Stimulated activated CD4-positive, alpha-beta T cell treated with anti-CD3 and anti-CD28 coated beads, Interleukin-4, amount 100 ng/mL, for 48 hours (primary cell): Measurements from ENCODE around the gene MAL.

Experiments used
- DNase-seq, 2 donors: peaks; one replicate each; pipeline ENCODE4 v3.0.0-alpha.2; 2020; ENCODE audit warnings: low read depth in 2 of 2

The MAL gene

DNA sequence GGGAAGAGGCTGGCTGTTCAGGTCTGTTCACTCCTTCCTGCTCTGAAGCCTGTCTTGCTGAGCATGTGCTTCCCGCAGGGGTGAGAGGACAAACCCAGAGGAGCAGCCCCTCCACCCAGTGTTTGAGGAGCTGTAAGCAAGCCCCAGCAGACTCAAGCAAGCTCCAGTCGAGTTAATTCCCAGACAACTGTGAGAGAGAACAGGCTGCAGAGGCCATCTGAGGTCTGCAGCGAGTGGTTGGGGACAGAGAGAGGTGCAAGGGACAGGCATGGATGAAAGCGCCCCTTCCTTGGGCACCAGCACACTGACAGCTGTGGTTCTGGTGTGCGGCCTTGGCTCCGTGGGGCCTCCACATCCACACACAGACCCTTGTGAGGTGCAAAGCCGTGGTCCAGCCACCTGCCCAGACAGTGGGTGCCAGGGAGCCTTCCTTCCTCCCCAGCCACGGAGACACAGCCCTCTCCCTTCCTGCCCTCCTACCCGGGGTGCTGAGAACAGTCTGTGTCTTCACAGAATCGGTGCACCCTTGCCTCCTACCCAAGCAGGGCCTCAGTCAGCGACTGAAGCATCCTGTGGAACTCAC, 36.2 kb downstream of the MAL start:
- no peak for DNase-seq

DNA sequence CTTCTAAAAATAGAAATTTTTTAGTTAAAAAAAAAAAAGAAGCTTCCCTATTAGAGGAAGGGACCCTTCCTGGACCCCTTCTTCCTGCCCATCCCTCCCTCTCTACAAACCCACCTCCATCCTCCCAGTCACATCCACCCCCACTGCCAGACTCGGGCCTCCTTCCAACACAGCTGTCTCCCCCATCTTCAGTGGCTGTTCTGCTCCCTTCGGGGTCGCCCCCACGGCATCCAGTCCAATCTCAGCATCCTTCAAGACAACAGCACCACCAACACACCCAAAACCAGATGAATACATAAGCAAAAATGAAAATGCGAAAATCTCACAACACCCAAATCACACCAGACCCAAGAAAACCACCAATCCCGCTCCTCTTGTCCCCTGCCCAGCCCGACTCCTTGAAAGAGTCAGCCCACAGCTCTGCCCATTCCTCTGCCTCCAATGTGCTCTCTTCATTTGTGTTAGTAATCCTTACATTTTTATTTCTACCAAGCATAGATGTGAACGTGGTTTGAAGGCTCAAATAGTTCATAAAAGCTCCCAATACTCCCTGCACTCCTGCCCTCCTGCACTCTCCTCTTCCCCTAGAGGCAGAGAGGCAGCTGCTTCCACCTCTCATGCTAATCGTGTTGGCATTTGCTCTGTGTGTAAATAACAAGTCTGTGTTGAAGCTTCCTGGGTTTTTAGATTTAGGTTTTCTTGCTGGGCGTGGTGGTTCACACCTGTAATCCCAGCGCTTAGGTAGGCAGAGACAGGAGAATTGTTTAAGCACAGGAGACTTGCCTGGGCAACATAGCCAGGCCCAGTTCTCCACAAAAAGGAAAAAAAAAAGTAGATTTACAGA, 37.0 kb downstream of the MAL start:
- no peak for DNase-seq

DNA sequence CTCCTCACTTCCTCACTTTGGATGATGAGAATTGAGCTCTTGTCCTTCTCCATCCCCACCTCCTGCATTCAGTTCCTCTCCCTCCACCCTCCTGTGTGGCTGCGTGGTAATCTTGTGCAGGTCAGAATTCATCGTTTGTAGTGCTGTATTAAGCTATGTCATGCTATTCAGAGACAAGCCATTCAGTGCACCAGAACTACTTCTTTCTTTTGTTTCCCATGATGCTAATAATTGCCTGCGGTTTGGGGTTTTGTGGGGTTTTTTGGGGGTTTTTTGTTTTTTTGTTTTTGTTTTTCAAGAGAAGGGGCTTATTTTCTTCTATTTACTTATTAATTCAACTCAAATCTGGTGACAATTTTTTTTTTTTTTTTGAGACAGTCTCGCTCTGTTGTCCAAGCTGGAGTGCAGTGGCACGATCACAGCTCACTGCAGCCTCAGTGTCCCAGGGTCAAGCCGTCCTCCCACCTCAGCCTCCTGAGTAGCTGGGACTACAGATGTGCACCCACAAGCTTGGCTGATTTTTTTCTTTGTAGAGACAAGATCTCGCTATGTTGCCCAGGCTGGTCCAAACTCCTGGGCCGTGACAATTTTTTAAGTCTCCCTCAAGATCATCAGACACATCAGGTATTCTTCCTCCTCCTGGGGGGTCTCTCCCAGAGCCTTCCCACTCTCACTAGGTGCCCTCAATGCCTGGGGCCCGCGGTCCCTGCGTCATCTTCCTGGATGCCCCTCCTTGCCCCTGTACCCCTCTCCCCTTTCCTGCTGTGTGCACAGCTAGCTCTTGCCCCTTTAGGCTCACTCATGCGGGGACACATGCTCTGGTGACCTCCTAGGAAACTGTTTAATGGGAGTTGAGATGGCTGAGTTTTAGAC, 37.8 kb downstream of the MAL start:
- no peak for DNase-seq

DNA sequence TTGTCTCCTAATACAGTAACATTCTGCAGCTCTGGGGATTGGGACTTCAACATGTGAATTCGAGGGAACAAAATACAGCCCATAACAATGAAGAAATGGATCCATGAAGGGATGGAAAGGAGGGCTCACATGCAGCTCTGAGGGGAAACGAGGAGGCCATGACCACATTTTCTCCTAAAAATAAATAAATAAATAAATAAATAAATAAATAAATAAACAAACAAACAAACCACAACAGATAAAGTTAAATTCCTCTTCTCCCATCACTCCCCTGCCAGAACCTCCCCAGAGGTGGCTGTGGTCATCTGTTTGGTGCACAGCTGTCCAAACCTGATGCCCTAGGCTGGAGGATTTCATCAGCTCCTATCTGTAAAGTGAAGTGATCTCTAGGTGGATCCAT, 42.7 kb downstream of the MAL start:
- no peak for DNase-seq

DNA sequence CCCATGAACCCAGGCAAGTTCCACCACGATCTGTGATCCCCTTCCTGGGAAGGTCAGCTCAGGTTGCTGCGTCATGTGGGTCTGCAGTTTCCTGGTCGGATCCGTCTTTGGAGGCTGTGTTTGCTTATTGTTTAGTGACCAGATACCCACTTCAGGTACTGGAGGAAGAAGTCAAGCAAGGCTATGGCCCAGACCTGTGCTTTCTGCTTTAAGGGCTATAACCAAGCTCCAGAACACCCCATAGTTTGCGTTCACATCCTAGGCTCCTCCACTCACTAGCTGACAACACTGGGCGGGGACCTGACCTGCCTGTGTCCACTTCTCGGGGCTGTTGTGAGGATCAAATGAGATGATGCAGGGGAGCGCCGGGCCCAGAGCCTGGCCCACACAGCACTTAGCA, 44.0 kb downstream of the MAL start:
- DNase-seq, result no peak

DNA sequence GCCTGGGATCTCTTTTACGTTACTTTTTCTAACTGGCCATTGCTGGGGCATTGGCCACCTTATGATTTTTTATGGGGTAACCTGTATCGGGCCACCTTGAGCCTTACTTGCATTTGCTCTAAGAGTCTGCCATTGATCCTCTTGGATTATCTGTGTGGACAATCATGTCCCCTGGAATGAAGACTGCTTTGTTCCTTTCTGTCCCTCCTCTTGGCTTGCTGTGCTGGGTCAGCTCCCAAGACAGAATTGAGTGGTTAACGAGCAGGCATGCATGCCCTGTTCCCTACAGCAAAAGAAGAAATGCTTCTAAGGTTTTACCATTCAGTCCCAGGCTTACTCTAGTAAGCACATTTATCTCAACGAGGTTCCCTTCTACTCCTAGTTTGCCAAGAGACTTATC, 46.3 kb downstream of the MAL start:
- DNase-seq, result no peak

DNA sequence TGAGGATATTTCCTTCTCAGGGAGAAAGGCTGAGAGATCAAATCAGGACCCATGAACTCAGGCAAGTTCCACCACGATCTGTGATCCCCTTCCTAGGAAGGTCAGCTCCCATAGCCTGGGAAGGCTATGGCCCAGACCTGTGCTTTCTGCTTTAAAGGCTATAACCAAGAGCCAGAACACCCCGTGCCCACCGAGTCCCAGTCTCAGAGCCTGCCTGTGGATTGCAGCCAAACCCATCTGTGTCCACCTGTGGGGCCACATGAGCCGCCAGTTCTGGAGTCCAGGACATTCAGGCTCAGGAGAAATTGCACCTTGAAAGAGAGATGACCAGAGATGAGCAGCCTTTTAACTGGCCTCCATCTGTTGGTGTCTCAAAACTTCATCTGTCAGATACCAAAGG, 46.9 kb downstream of the MAL start:
- no peak for DNase-seq

DNA sequence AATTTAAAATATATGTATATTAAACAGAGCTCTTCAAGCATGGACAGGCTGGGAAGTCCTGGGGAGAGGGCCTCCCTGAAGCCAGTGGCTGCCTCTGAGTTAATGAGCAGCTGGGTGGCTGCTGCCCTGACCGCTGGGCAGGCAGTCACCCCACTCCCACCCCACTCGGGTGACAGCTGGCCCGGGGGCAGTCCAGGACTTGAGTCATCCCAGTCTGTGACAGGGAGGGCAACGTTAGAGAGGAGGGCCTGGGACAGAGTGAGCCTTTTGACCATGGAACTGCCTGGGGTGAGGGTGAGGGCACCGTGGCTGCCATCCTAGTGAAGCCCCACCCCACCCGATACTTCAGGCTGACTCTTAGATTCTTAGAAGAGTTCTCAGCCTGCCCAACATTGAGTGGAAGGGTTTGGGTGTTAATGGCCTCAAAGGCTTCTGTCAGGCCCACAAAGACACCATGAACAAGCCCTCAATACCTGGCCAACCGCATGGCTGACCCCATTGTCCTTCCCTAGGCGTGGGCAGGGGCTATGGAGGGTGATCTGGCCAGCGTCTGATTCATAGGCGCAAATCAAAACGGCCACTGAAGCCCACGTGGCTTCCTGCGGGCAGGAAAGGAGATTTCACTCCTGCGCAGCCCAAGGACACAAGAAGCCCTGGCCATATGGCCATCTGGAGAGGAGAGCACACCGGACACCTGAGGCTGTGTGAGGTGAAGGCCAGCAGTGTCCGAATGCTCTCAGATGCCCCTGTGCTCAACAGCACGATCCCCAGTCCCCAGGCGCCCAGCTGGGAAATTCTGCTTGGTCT, 48.6 kb downstream of the MAL start:
- DNase-seq, result no peak

DNA sequence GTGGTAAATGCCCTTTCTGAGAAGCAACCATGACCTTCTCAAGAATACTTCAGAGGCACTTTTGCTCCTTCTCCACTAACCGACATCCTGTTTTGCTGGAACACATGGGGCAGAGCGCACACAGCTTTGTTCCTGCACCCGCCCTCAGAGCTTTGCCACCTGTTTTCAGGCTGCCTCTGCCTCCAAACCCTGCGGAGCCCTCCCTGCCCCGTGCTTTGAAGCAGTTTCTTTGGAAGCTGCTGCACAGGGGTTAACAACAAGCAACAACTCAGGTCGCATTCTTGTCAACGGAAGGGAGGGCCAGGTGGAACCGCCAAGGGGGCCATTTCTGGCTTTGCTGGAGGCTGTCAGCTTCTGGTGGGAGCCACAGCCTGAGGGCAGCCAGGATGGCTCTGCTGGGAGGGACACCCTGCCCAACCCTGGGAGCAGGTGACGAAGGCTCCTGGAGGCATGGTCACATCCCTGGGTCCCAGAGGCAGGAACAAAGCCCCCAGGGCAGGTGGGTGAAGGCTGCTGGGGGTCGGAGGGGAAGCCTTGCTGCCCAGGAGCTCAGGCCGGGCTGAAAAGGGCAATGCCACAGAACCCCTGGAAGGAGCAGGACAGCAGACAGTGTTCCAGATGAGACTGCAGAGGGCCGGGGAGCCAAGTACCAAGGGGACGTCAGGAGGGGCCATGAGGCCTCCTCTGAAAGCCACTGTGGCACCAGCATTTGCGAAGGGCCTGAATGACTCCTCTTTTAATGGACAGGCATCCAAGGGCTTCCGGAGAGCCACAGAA, 49.3 kb downstream of the MAL start:
- peak; percentile 43 to 57 for DNase-seq

DNA sequence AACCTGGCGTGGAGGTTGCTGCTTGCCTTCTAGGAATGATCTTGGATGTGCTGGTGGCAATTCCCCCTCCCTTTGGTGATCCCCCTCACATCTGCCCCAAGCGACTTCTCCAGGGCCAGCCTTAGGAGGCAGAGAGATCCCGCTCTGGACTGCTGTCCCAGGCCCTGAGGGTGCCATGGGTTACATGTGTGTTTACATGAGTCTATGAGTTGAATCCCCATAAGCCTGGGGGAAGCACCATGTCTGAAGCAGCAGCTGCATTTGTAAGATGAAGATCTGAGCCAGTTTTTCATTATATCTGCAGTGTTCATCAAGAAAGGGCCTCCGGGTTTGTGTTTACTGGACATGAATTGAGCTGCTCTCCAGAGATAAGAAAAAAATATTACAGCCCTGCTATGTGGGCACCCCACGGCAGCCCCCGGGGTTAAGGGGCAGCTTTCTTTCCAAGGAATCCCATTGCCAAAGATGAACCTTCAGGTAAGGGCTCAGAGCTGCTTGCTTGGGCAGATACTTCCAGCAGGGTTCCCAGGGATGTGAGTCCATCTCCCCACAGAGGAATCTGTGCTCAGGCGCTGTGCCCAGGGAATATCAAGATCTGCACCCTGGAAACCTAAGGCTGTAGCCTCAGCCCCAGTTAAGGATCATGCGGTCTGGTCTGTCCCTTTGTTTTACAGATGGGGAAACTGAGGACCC, 50.1 kb downstream of the MAL start:
- no peak for DNase-seq

DNA sequence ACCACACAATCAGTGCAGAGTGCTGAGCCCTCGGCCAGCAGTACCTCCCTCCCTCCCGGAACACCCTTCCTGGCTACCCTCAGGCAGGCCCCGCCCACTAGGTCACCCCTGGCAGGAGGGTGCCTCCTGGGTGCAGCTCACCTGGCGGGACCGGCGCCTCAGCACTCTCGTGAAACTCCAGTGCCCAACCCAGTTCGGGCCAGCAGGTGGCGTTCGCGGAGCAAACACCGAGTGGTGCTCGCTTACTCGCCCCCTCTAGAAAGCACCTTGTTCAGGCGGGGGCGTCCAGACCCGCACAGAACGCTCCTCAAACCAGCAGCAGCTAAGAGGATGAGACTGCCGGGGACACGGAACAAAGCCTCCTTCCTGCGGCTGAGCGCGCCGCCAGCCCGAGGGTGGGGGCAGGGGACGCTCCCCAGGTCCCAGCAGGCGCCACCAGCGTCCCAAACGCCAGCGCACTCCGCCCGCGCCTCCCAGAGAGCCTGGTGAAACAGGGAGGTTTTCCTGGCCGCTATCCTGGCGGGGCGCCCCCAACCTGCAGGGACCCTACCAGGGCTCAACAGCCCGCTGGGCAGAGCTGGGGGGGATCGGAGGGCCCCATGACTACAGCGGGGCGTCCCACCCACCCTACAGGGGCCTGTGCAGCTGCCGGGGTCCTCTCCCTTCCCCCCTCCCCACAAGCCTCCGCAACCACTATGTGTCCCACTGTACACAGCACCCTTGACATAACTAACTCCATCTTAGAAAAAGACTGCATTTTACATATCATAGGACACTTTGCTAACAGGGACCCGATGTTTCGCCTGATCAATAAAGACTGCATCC, 51.4 kb downstream of the MAL start:
- DNase-seq, result peak; percentile 87 to 93

DNA sequence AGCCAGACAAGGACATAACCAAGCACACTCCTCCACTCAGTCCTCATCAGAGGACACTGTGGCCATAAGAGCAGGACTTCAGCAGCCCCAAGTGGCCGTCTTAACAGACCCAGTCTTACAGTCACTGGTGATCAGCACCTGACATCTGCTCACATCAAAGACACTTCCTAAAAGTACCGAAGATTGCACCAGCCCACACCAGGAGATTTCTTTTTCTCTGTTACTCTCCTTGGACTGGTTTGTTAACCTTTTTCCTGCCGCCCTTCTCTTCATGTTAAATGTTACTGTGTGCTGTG, 52.0 kb downstream of the MAL start:
- DNase-seq, result no peak

DNA sequence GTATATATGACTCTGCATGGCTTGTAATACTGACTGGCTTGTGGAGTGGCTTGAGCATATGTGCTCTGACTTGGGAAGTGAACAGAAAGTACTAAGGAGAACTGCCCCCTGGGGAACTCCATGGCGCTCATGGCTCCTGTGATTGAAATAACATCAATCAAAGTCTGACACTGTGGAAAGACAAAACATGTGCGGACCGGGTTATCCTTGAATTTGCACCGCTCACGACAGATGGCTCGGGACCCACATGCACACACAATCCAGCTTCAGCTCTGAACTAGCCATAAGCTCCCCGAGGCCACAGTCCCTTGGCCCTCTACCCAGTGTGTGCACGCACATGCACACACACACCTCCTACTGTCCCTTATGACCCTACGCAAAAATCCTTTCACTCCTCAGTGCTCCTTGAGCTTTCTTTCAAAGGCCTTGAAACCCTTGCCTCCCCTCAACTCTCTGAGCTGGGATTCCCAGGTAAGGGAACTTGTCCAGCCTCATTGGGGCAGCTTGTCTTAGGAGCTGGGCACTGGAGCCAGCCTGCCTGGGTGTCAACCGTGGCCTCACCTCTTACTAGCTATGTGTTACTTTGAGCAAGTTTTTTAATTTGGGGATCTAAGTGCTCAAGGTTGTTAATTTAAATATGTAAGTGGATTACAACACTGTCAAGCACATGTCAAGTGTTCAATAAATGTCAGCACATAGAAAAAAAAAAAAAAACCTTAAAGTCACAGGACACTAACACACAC, 52.5 kb downstream of the MAL start:
- no peak for DNase-seq

DNA sequence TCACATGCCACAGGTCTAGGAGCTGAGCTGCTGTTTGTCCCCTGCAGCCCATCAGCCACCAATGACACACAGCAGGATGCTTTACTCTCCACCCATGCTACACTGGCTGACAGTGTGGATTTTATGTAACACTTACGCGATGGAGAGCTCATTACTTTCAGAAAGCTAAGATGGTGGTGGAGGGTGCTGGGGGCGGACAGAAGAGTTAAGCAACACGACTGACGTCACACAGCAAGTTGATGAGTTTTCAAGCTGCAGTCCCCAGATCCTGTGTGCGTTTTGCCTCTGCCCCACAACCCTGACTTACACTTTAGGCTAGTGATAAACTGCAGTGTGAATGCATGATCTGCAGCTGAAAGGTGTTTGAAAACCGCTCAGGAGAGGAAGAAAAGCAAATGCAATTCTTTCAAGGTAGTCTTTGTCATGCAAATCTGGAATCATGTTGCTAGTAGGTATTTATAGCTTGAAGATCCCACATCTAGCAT, 53.7 kb downstream of the MAL start:
- DNase-seq, result no peak

DNA sequence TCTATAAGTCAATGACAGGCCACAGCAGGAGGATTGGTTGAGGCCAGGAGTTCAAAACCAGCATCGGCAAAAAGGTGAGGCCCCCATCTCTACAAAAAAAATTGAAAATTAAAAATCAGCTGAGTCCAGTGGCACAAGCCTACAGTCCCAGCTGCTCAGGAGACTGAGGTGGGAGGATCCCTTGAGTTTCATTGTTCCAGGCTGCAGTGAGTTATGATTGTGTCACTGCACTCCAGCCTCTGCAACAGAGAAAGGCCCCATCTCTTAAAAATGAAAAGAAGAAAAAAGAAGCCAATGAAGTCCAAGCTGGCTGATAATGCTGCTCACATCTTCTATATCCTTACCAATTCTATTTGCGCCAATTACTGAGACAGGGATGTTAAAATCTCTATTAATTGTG, 57.0 kb downstream of the MAL start:
- no peak for DNase-seq

DNA sequence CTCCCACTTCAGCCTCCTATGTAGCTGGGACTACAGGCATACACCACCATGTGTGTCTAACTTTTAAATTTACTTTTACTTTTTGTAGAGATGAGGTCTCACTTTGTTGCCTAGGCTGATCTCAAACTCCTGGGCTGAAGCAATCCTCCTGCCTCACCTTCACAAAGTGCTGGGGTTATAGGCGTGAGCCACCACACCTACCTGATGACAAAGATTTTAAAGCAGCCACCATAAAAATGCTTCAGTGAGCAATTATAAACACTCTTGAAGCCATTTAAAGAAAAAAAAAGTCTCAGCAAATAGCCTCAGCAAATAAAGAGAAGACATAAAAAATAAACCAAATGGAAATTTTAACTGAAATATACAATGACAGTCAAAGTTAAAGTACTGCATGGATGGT, 60.5 kb downstream of the MAL start:
- DNase-seq, result no peak

DNA sequence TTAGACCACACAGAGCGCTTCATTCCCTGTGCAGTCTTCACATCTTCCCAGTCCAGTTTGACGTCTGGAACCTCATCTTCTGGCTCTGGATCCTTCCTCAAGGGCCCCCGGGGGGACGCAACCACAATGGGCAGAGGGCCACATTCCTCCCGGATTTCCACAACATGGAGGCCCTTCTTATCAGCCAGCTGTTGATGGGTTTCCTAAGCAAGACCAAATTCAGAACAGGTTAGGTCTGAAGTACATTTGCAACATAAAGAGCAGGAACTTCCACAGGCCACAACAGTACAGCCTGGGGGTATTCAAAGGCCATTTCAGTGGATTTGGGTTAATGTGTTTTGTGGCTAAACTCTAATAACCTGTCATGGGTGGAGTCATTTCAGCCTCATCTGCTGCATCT, 61.9 kb downstream of the MAL start:
- DNase-seq, result no peak

DNA sequence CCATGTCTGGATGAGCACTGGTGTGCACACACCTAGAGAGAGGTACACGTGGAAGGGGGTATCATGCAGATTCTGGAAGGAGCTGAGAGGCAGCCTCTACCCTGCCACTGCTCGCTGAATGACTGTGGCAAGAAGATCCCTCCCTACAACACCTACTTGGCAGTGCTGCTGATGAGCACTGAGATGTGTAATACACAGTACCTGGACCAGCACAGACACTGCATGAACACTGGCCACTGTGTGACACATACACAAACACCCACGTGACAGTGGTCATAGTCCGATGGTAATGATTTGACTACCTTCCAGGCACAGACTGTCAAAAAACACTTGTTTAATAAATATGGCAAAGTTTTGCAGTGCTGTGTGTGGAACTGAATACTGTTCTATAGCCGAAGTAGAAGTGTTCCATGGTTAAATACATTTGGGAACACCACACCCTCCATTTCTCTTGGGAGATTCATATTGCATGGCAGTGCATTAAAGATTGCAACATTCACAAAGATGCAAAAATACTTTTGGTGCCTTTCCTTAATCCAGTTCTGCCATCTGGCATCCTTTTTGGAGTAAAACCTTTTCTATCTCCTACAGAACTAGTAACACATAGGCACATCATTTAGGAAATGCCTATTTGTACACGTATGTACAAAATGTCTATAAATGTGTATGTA, 66.5 kb downstream of the MAL start:
- no peak for DNase-seq
